HL-60 (cell line): ENCODE results near the gene CNTNAP4.

Experiments
- DNase-seq, 2 experiments: peaks; one replicate each; pipeline ENCODE4 v3.0.0-alpha.2; 2010 to 2020; ENCODE audit warnings: low read depth in 1 of 2, low spot score in 1 of 2
- H3K27ac ChIP-seq: fragments of 250-450 bp; sonication (Bioruptor Pico); replicated peaks from 2 replicates; pipeline ENCODE4 v1.5.1; 2020; ENCODE audit warnings: mild to moderate bottlenecking, moderate library complexity
- H3K27me3 ChIP-seq: fragments of 250-450 bp; sonication (Bioruptor Pico); 2 replicates; pipeline ENCODE4 v1.5.1; 2021; ENCODE audit warnings: mild to moderate bottlenecking, moderate library complexity; ENCODE audit not compliant: insufficient read depth, poor library complexity, severe bottlenecking
- H3K4me3 ChIP-seq: replicated peaks from 2 replicates; pipeline ENCODE4 v1.5.1; 2011; ENCODE audit warnings: mild to moderate bottlenecking, control low read depth, low read length; ENCODE audit not compliant: insufficient read depth
- GABPA ChIP-seq: IDR thresholded peaks from 2 replicates; pipeline ENCODE4 v1.6.1; 2012; ENCODE audit warnings: low read depth
- POLR2AphosphoS5 ChIP-seq: IDR thresholded peaks from 2 replicates; pipeline ENCODE4 v1.6.1; 2012; ENCODE audit warnings: low read depth
- SPI1 ChIP-seq: IDR thresholded peaks from 2 replicates; pipeline ENCODE4 v1.6.1; 2012; ENCODE audit warnings: low read depth, mild to moderate bottlenecking, borderline replicate concordance
- TF ChIP-seq, protein P1 (sequence below): IDR thresholded peaks from one replicate; pipeline ENCODE4 v1.5.1; 2011; ENCODE audit warnings: low read length, control low read depth, inconsistent platforms; ENCODE audit not compliant: insufficient read depth
- TF ChIP-seq, protein P2 (sequence below): IDR thresholded peaks from 2 replicates; pipeline ENCODE4 v1.6.1; 2012; ENCODE audit warnings: low read depth; ENCODE audit not compliant: insufficient replicate concordance

Gene CNTNAP4

DNA sequence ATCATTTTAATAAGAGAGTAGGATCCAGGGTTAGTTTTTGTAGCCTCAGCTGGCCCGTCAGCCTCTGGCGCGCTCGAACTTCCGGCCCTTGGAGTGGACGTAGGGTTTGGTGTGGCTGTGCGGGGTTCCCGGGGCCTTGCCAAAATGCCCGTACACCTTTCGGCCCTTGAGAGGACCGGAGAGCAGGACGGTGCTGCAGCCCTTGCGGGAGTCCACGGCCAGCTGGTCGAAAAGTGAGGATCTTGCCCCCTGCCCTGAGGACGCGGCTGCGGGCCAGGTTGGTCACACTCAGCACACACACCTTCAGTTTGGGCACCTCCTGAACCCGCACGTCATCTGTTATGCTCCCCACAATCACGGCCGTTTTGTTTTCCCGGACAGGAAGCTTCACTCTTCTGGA, 42.2 kb upstream of the CNTNAP4 start:
- DNase-seq, result no peak
- Histone ChIP-seq H3K4me3 (no peak overlapping the region), H3K27me3 (no peaks in the 10 kb centered on the region), H3K27ac (no peak overlapping the region)
- TF ChIP-seq SPI1, result no peak
- TF ChIP-seq, protein P1, sequence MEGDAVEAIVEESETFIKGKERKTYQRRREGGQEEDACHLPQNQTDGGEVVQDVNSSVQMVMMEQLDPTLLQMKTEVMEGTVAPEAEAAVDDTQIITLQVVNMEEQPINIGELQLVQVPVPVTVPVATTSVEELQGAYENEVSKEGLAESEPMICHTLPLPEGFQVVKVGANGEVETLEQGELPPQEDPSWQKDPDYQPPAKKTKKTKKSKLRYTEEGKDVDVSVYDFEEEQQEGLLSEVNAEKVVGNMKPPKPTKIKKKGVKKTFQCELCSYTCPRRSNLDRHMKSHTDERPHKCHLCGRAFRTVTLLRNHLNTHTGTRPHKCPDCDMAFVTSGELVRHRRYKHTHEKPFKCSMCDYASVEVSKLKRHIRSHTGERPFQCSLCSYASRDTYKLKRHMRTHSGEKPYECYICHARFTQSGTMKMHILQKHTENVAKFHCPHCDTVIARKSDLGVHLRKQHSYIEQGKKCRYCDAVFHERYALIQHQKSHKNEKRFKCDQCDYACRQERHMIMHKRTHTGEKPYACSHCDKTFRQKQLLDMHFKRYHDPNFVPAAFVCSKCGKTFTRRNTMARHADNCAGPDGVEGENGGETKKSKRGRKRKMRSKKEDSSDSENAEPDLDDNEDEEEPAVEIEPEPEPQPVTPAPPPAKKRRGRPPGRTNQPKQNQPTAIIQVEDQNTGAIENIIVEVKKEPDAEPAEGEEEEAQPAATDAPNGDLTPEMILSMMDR, result no peak
- no peak for TF ChIP-seq POLR2AphosphoS5
- TF ChIP-seq GABPA, result no peak
- TF ChIP-seq, protein P2, sequence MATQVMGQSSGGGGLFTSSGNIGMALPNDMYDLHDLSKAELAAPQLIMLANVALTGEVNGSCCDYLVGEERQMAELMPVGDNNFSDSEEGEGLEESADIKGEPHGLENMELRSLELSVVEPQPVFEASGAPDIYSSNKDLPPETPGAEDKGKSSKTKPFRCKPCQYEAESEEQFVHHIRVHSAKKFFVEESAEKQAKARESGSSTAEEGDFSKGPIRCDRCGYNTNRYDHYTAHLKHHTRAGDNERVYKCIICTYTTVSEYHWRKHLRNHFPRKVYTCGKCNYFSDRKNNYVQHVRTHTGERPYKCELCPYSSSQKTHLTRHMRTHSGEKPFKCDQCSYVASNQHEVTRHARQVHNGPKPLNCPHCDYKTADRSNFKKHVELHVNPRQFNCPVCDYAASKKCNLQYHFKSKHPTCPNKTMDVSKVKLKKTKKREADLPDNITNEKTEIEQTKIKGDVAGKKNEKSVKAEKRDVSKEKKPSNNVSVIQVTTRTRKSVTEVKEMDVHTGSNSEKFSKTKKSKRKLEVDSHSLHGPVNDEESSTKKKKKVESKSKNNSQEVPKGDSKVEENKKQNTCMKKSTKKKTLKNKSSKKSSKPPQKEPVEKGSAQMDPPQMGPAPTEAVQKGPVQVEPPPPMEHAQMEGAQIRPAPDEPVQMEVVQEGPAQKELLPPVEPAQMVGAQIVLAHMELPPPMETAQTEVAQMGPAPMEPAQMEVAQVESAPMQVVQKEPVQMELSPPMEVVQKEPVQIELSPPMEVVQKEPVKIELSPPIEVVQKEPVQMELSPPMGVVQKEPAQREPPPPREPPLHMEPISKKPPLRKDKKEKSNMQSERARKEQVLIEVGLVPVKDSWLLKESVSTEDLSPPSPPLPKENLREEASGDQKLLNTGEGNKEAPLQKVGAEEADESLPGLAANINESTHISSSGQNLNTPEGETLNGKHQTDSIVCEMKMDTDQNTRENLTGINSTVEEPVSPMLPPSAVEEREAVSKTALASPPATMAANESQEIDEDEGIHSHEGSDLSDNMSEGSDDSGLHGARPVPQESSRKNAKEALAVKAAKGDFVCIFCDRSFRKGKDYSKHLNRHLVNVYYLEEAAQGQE, result no peak

DNA sequence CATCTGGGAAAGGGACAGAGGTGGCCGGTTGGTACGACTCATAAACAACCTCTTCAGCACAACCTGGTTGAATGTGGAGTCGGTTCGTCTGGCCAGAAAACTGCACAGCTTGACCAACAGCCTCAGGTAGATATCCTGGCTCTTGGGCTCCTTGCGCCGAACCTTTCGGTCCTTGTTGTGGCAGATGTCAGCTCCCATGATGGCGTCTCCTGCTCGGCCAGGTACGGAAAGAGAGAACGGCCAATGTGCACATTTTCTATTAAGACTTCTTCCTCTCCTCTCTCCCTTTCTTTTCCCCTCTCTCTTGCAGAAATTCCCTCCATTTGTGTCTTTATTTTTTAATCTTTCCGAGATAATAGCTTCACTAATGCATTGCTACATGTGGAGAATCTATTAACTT, 41.8 kb upstream of the CNTNAP4 start:
- Histone ChIP-seq H3K27me3 (no peaks in the 10 kb centered on the region), H3K4me3 (no peak overlapping the region), H3K27ac (no peak overlapping the region)
- TF ChIP-seq GABPA (no peak), POLR2AphosphoS5 (no peak), SPI1 (no peak)
- TF ChIP-seq, protein P2, result no peak
- TF ChIP-seq, protein P1, result no peak
- DNase-seq, result no peak

DNA sequence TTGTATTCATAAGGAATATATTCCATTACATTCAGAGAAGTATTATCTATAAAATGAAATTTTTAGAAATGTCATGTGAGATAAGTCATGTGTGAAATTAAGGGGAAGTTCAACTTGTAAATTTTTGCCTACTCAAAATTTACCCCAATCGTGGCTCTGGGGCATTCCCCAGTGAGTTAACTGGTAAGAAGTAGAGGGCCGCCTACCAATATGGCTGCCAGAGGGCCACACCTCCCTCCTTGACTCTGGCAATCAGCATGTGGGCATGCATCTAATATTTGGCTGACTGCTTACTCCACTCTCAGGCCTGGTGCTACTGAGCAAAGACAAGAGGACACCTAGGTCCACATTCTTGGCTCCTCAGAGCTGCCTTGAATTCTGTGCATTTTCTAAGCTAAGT, 39.7 kb upstream of the CNTNAP4 start:
- Histone ChIP-seq H3K4me3 (no peak overlapping the region), H3K27me3 (no peaks in the 10 kb centered on the region), H3K27ac (no peak overlapping the region)
- TF ChIP-seq, protein P1, result no peak
- TF ChIP-seq, protein P2, result no peak
- TF ChIP-seq SPI1, result no peak
- no peak for TF ChIP-seq GABPA
- TF ChIP-seq POLR2AphosphoS5, result no peak
- no peak for DNase-seq
